HG02938 (cell line): Measurements from ENCODE around the gene PLAU.
"Not testable (repeated sequence)": the region's sequence is repeated elsewhere in the genome, so short reads cannot be mapped to it uniquely, and the experiment has no call there.

Experiments
- ATAC-seq: cut with Tn5 transposase; IDR thresholded peaks from one replicate; pipeline ENCODE4 v1.9.1; 2021; ENCODE audit warnings: mild to moderate bottlenecking, moderate library complexity; ENCODE audit not compliant: unreplicated experiment

PLAU gene

GRCh38 chr10:73895381-73895780, 15.6 kb upstream of the PLAU start:
- not testable (repeated sequence) for ATAC-seq

GRCh38 chr10:73897693-73898092, 13.2 kb upstream of the PLAU start:
- no peak for ATAC-seq

GRCh38 chr10:73898730-73899410, 12.1 kb upstream of the PLAU start:
- ATAC-seq = no peak

GRCh38 chr10:73899423-73899822, 11.5 kb upstream of the PLAU start:
- no peak for ATAC-seq

GRCh38 chr10:73900064-73900463, 10.9 kb upstream of the PLAU start:
- no peak for ATAC-seq

GRCh38 chr10:73901261-73901660, 9.7 kb upstream of the PLAU start:
- ATAC-seq = no peak

GRCh38 chr10:73902351-73902750, 8.6 kb upstream of the PLAU start:
- ATAC-seq = no peak

GRCh38 chr10:73905256-73906020, 5.5 kb upstream of the PLAU start:
- ATAC-seq = no peak

GRCh38 chr10:73906524-73907447, 4.1 kb upstream of the PLAU start:
- ATAC-seq = no peak

- no peak for ATAC-seq
Observed at GRCh38 chr10:73907841-73908517, 3.0 kb upstream of the PLAU start.

- ATAC-seq = no peak
Observed at GRCh38 chr10:73908853-73909539, 1.9 kb upstream of the PLAU start.

- no peak for ATAC-seq
Observed at GRCh38 chr10:73909540-73910115, 1.3 kb upstream of the PLAU start.

GRCh38 chr10:73910401-73910763, 550 bp upstream of the PLAU start:
- ATAC-seq = no peak

- ATAC-seq = no peak
Observed at GRCh38 chr10:73911553-73912004, 647 bp downstream of the PLAU start.

- ATAC-seq = no peak
Observed at GRCh38 chr10:73914036-73914435, 3.1 kb downstream of the PLAU start.

GRCh38 chr10:73915206-73915851, 4.4 kb downstream of the PLAU start:
- no peak for ATAC-seq

- ATAC-seq = no peak
Observed at GRCh38 chr10:73916761-73917470, 6.0 kb downstream of the PLAU start.

GRCh38 chr10:73917566-73918305, 6.8 kb downstream of the PLAU start:
- no peak for ATAC-seq
